Activated CD8-positive, alpha-beta memory T cell treated with anti-CD3 and anti-CD28 coated beads, Interleukin-2, amount 50 U/mL, for 24 hours (primary cell): ENCODE measurements around the gene LMNA.
"Not testable (repeated sequence)": the region's sequence is repeated elsewhere in the genome, so short reads cannot be mapped to it uniquely, and the experiment has no call there.

Source experiments
- DNase-seq: peaks from one replicate; pipeline ENCODE4 v3.0.0-alpha.2; 2020; ENCODE audit errors: extremely low read depth

Gene LMNA

DNA sequence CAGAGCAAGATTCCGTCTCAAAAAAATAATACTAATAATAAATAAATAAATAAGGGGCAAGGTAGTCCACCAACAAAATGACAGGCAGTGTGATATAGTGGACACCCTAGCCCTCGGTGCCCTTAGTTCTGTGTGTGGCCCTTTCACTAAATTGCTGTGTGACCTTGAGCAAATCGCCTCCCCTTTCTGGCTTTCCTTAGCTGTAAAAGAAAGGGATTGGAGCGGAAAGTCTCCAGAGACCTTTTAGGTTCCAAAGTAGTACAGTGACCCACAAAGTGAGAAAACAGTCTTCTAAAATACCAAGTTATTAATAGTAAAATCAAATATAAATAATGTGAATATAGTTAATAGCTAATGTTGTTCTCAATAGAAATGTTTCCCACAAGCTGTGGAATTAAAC, 7.6 kb downstream of the LMNA start:
- DNase-seq: no peak

DNA sequence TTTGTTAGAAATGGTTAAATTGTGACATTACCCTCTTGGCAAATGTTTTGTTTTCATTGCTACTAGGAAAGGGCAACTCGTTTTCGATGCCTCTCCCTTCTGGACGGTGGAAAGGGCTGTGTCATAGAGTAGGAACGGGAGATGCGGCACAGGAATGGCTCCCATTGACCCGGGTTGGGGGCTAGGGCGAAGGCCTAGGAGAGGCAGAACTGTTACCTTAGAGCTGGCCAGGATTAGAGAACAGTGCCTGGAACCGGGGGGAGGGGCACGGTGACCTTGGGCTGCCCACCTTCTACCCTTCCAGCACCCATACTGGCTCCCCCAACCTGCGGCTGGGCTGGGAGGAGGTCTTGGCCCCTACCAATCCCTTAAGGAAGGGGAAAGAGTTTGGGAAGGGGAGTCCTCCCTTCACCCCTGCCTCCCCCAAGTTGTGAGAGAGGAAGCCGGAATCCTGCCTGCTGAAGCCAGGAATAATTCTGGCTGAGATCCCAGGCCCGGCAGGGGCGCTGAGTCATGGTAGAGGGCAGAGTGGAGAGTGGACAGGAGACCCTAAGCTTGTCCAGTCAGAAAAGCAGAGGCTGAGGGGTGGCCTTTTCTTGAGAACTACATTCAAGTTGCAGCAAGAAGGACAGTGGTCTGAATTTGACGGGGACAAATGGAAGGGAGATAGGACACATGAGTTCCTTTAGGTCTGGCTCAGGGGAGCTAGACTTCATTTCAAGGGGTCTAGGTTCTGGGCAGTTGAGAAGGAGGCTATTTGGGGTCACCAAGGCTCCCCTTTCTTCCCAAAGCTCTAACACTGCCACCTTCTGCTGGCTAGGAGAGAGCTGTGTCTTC, 8.2 kb downstream of the LMNA start:
- no peak for DNase-seq

DNA sequence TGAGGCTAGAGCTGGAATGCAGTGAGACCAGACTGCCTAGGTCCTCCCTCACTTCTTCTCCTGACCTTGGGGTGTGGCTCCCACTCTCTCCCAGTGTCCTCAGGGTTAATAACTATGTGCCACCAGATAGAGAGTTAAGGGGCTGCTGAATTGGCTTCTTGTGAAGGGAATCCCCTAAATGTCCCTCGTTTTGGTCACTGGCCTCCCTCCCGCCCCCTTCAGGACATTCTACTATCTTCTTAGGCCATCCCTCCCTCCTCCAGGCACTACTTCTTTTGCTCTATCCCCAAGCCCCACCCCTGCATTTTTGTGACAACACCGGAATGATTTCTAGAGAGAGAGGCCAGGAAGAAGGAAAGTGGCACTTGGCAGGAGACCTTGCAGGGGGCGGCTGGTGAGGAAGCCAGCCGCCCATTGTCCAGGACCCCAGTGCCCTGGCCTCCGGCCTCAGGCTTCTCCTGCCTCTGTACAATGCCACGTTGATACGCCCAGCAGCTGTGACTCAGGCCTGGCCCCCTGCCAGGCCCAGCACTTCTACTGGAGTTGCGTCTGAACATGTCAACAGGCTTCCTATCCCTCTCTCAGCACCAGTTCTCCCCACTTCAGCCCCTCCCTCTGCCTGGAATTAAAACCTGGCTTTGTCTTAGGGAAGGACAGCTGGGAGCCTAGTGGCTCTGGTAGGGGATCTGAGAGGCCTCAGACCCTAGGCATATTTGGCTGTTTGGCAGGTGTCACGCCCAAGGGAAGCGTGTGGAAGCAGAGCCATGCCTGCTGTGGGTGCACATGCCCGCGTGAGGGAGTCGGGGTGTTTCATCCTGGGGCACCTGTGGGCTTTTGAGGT, 9.1 kb downstream of the LMNA start:
- no peak for DNase-seq

DNA sequence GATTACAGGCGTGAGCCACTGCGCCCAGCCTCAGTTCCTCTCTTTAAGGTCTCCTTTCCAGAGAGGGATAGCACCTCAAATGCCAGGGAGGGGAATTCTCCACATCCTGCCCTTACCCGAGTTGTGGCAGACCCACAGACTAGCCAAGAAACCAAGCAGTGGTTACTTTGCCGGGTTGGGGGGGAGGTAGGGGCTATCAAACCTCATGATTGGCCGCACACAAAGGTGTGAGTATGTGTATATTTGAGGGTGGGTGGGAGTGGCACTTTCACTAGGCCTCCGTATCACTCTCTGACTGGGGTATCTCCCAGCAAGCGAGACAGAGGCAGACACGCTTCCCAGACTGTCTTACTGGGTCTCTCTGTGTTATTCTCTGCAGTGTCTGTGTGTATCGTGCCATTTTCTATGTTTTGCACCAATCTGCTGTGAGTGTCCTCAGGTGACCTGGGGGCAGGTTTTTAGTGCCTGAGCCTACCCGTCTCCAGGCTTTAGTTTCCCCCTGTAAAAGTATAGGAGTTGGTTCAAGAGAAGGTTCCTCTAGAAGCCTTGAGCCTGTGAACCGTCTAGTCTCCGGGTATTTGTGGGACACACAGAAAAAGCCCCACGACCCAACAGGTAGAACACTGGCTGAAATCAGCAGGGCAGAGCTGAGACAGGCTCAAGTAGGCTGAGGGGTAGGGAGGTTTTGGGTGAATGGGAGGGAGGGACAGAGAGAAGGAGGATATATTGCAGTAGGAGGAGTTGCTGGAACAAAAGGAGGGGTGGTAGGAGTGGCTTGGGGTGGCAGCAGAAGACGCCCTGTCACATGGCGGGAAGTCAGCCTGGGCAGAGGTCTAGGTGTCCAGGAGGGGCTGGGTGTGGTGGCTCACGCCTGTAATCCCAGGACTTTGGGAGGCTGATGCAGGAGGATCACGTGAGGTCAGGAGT, 10.3 kb downstream of the LMNA start:
- DNase-seq: no peak

DNA sequence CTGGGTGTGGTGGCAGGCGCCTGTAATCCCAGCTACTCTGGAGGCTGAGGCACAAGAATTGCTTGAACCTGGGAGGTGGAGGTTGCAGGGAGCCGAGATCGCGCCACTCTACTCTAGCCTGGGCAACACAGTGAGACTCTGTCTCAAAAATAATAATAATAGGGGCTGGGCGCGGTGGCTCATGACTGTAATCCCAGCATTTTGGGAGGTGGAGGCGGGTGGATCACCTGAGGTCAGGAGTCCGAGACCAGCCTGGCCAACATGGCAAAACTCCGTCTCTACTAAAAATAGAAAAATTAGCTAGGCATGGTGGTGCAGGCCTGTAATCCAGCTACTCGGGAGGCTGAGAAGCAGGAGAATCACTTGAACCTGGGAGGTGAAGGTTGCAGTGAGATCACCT, 11.0 kb downstream of the LMNA start:
- not testable (repeated sequence) for DNase-seq

DNA sequence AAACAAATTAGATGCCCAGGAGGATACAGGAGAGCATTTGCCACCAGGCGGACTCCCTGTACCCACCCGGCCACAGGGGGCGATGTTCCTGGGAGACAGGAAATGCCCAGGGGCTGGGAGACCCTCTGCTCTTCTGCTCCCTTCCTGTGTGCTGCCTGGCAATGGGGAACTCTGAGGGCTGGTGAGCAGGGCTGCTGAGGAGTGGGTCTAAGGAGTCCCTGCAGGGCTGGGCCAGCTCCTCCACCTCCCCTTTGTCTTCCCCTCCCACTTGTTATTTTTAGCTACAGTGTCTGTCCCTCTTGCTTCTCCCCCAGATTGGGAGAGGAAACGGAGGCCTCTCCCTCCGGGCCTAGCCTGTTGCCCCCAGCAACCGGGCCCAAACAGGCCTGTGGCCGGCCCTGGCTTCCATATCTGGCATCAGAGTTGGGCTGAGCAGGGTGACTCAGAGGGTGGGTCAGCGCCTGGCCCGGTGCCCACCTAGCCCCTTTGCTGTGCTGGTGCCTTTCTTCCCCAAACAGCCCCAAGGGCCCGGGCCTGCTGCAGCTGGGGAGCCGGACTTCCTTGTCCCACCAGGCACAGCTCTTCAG, 11.6 kb downstream of the LMNA start:
- no peak for DNase-seq

DNA sequence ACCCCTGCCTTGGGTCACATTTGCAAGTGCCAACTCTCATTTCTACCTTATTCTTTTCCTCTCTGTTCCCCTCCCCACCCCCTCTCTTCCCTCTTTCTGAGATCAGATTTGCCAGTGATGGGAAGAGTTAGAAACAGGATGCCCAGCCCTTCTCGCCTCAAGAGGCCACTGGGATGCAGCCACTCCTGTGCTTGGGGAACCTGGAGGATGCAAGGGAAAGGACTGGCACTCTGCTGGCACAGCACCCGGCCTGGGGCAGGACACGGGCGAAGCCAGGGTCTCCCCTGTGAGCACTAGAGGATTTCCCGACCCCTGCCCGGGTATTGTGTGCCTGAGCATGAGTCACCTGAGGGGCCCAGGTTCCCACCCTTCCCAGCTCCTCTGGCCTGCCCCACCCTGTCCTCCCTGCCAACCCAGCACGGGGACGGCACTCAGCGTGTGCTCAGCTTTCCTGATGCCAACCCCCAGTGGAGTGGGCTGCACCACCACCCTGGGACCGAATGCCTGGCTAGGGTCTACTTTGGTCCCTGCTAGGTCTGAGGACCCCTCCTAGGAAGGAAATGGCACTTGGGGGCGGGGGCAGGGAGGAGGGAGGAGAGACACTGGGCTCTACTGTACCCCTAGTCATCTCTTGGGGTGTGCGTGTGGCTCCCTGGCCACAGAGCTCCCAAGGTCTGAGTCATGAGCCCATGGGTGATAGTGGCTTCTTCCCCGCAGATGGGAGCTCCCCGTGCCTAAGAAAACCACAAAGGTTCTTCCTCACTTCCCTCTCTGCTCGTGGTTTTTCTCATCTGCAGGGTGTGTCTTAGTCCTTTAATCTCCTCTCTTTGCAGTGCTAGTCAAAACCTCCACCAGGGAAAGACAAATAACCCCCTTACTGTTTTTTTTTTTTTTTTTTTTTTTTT, 12.4 kb downstream of the LMNA start:
- peak; percentile 65 for DNase-seq

DNA sequence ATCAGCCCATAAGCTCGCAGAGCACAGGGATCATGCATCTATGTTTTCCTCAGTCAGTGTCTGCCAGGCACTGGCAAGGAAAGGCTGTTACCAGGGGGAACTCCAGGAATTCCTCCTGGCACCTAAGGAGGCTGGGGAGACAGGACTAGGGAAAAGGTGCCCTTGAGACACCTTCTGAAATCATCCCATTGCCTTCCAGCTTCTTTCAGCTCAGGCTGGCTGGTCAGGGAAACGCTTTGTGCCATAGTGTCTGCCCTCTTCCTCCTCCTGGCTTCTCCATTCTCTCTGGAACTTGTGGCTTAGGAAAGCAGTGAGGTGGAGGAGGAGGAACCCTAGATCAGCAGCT, 13.8 kb downstream of the LMNA start:
- no peak for DNase-seq

DNA sequence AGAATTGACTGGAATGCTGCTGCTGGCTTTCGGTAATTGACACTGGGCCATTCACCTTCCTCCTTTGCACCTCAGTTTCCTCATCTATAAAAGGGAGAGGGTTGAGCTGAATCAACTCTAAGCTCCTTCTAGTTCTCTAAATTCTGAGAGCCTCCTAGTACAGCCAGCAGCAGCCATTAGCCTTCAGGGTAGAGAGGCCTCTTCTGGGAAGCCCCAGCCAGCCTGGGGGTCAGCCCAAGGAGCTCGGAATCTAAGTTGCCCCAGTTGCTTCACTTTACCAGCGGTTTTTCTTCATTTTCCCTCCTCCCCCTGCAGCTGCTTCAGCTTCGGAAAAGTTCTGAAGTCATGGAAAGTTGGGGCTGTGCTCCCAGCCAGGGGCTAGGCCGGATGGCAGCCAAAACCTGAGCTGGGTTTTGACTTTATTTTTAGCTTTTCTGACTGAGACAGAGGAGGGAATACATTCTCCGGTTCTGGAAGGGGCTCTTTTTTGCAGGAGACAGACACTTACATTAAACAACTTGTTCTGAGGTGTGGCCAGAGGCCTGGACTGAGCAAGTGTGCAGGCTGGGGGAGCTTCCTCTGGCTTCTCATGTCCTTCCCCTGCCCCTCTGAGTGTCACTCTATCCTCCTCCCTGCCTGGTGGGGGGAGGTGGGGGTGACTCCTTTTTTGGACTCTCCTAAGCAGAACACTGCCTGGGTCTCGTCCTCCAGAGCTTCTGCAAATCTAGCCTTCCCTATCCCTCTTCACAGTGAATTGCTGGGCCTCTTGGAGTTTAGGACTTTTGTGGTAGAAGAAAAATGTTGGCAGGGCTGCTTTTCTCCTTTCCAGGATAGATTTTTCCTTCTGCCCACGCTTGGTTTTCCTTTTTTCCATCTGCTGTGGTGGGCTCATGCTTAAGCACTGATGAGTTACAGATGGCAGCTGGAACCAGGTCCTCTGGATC, 14.4 kb downstream of the LMNA start:
- no peak for DNase-seq

DNA sequence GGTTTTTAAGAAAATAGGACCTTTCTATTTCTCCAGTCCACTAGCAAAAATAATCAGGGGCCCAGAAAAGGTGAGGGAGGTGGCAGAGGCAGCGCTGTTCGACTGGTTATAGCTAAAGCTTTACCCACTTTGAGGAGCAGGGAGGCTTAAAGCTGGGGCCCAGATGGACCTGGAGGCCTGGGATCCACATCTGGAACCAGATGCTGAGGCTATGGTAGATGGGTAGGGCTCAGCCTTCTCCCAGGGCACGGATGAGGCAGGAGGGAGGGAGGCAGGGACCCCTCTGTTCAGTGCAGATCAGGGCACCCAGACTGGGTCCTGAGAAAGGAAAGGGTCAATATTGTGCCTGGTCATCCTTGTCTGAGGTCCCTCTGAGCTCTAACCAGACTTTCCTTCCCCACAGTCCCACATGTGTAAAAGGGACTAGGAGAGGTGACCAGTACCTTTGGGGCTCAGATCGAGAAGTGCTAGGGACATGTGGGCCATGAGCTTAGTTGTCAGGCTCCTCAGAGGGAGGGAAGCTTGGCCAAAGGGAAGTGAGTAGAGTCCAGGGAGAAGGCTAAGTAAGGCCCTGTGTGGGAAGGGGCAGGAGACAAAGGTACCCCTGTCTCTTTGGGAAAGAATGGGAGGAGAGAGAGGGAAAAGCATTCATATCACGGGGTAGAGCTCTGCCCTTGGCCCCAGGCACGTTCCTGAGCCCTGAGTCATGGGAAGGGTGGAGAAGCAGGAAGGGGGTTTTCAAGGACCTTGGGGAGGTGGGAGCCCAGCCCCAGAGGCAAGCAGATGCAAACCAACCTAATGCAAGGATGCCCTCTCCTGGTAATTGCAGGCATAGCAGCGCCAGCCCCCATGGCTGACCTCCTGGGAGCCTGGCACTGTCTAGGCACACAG, 15.4 kb downstream of the LMNA start:
- DNase-seq: no peak

DNA sequence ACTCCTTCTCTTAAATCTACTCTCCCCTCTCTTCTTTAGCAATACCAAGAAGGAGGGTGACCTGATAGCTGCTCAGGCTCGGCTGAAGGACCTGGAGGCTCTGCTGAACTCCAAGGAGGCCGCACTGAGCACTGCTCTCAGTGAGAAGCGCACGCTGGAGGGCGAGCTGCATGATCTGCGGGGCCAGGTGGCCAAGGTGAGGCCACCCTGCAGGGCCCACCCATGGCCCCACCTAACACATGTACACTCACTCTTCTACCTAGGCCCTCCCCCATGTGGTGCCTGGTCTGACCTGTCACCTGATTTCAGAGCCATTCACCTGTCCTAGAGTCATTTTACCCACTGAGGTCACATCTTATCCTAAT, 16.0 kb downstream of the LMNA start:
- no peak for DNase-seq

DNA sequence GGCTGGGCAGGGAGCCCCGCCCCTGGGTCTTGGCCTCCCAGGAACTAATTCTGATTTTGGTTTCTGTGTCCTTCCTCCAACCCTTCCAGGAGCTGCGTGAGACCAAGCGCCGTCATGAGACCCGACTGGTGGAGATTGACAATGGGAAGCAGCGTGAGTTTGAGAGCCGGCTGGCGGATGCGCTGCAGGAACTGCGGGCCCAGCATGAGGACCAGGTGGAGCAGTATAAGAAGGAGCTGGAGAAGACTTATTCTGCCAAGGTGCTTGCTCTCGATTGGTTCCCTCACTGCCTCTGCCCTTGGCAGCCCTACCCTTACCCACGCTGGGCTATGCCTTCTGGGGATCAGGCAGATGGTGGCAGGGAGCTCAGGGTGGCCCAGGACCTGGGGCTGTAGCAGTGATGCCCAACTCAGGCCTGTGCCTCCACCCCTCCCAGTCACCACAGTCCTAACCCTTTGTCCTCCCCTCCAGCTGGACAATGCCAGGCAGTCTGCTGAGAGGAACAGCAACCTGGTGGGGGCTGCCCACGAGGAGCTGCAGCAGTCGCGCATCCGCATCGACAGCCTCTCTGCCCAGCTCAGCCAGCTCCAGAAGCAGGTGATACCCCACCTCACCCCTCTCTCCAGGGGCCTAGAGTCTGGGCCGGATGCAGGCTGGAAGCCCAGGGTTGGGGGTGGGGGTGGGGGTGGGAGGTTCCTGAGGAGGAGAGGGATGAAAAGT, 20.4 kb downstream of the LMNA start:
- DNase-seq: no peak

DNA sequence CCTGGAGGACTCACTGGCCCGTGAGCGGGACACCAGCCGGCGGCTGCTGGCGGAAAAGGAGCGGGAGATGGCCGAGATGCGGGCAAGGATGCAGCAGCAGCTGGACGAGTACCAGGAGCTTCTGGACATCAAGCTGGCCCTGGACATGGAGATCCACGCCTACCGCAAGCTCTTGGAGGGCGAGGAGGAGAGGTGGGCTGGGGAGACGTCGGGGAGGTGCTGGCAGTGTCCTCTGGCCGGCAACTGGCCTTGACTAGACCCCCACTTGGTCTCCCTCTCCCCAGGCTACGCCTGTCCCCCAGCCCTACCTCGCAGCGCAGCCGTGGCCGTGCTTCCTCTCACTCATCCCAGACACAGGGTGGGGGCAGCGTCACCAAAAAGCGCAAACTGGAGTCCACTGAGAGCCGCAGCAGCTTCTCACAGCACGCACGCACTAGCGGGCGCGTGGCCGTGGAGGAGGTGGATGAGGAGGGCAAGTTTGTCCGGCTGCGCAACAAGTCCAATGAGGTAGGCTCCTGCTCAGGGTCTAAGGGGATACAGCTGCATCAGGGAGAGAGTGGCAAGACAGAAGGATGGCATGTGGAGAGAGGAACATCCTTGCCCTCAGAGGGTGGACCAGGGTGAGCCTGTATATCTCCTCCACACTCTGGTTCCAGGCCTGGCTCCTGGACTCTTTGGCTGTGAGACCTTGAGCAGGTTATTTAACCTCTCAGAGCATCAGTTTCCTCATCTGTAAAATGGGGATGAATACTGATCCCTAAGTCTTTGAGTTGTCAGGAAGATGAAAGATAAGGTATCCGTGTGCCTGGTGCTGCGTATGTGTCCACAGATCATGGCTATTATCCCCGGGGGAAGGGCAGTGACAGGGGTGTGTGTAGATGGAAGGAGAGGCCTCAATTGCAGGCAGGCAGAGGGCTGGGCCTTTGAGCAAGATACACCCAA, 21.7 kb downstream of the LMNA start:
- DNase-seq: no peak

DNA sequence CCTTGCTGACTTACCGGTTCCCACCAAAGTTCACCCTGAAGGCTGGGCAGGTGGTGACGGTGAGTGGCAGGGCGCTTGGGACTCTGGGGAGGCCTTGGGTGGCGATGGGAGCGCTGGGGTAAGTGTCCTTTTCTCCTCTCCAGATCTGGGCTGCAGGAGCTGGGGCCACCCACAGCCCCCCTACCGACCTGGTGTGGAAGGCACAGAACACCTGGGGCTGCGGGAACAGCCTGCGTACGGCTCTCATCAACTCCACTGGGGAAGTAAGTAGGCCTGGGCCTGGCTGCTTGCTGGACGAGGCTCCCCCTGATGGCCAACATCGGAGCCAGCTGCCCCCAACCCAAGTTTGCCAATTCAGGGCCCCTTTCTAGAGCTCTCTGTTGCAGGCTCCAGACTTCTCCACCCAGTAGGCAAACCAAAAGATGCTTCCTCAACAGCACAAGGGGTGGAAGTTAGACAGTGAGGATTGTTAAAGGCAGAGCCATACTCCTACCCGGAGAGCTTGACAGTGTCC, 22.5 kb downstream of the LMNA start:
- no peak for DNase-seq

DNA sequence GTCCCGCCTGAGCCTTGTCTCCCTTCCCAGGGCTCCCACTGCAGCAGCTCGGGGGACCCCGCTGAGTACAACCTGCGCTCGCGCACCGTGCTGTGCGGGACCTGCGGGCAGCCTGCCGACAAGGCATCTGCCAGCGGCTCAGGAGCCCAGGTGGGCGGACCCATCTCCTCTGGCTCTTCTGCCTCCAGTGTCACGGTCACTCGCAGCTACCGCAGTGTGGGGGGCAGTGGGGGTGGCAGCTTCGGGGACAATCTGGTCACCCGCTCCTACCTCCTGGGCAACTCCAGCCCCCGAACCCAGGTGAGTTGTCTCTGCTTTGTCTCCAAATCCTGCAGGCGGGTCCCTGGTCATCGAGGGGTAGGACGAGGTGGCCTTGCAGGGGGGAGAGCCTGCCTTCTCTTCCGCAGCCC, 24.0 kb downstream of the LMNA start:
- DNase-seq: no peak

DNA sequence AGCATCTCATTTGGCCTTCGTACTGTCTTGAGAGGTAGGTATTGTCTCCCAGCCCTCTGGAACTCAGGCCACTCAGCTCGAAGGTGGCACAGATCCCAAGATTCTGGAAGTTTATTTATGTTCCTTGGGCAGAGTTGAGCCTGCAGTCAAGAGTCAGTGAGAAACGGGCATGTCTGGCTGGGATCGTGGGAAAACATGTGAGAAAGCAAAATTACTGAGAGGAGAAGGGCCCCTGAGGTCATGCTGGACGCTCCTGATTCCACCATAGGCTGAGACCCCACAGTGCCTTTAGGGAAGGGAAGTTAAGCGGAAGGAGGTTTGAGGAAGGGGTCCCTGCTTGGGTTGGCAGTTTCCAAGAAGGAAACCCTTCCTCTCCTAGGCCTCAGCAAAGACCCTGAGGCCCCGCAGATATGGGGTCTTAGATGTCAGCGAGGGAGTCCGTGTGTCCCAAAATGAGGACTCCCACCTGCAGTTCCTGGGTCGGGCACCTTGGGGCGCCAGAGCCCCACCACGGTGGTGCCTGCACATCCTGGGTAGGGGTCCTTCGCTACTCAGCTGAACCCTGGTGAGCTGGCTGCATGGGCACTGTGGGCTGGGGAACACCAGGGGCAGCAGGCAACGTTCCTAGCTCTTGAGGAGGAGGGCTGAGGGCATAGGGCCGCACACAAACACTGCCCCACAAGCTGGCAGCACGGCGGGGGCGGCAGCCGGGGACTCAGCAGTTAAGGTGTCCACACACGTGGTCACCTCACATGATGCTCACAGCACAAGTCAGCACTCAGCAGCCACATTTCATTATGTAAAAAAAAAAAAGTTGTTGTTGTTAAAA, 26.6 kb downstream of the LMNA start:
- no peak for DNase-seq
